Stimulated activated CD8-positive, alpha-beta memory T cell treated with anti-CD3 and anti-CD28 coated beads, Interleukin-7, amount 100 ng/mL, for 24 hours (primary cell): ENCODE results near the gene DNAL1.
"Not testable (repeated sequence)": the region's sequence is repeated elsewhere in the genome, so short reads cannot be mapped to it uniquely, and the experiment has no call there.

Experiments
- DNase-seq: peaks from one replicate; pipeline ENCODE4 v3.0.0-alpha.2; 2020; ENCODE audit warnings: low read depth

Gene DNAL1, protein sequence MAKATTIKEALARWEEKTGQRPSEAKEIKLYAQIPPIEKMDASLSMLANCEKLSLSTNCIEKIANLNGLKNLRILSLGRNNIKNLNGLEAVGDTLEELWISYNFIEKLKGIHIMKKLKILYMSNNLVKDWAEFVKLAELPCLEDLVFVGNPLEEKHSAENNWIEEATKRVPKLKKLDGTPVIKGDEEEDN

DNA sequence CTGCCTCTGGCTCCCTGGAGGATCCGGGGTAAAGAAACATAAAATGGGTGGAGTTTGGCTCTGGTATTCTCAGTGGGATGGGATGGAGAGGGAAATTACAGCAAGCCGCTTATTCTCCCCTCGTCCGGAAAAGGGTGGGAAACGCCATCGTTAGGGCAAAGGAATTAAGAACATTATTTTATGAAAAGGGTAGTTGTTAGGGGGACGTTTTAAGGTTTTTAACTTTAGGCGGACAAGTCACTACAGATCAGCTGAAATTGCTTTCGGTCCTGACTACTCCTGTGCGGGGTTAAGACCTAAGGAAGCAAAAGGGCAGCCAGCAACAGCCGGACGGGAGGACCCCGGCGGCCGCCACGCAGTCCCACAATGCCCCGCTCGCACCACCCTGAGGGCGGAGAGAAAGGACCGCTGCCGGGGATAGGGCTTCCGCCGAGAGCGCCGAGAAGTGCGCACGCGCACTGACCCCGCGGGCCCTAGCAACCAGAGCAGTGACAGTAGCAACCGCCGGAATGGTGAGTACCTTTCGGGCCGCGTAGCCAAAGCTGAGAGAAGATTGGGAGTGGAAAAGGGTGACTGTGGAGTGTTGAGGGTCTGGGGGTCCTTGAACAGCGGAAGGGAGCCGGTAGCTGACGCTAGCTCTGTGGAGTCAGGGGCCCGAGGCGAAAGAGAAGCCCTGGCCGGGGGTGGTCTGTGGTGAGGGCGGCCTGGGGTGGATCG lies at the start of gene DNAL1:
Gene DNAL1 (plus strand): TSS at position 456 of the 717 bp plus-strand sequence. CDS start 54 bp downstream, at position 510.
- peak; percentile 73 for DNase-seq

DNA sequence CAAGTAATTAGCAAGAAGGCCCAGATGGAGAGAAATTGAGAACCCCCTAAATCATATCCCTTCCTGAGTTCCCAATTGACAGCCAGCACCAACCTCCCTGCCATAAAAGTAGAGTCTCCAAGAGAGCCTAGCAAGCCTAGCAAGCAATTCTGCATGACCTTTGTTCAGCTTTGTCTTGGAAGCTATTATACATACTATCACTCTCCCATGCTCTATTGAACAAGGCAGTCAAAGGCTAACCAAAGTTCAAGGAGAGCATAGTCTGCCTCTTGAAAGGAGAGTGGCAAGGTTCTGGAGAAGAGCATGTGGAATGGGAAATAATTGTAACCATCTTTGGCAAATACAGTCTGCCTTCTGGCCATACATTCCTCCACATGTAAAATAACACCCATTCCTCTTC lies 45.3 kb upstream of the DNAL1 start:
- DNase-seq: no peak

DNA sequence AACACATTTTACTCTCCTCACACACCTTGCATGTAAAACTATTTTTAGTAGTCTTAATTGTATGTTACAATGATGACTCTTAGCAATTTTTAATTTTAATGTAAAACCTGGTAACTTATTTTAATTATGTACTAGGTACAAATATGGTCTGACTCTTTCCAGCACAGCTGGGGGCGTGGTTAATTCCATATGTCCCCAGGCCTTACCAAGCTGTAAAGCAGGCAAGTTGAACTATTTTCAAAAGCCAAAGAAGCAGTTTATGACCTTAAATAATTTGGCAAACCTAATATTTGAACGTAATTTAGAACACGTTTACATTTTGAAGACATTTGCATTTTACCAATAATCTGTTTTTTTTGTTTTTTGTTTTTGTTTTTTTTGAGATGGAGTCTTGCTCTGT lies 41.8 kb upstream of the DNAL1 start:
- no peak for DNase-seq

DNA sequence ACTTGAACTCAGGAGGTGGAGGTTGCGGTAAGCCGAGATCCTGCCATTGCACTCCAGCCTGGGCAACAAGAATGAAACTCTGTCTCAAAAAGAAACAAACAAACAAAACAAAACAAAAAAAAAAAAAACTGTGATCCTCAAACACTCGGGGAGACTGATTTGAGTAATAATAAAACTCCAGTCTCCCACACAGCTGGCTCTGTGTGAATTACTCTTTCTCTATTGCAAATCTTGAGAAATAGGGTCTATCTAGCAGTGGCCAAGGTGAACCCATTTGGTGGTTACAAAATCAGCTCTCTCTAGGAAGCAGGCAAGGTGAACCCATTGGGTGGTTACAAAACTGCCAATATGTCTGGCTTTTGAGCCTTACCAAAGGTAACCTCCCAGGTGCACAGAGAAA lies 38.5 kb upstream of the DNAL1 start:
- DNase-seq: no peak

DNA sequence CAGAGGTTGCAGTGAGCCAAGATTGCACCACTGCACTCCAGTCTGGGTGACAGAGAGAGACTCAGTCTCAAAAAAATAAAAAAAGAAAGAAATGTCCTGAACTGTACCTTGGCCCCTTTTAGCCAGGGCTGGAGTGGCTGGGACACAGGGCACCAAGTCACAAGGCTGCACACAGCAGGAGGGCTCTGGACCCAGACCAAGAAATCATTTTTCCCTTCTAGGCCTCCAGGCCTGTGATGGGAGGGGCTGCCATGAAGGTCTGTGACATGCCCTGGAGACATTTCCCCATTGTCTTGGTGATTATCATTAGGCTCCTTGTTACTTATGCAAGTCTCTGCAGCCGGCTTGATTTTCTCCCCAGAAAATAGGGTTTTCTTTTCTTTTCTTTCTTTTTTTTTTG lies 37.5 kb upstream of the DNAL1 start:
- no peak for DNase-seq

DNA sequence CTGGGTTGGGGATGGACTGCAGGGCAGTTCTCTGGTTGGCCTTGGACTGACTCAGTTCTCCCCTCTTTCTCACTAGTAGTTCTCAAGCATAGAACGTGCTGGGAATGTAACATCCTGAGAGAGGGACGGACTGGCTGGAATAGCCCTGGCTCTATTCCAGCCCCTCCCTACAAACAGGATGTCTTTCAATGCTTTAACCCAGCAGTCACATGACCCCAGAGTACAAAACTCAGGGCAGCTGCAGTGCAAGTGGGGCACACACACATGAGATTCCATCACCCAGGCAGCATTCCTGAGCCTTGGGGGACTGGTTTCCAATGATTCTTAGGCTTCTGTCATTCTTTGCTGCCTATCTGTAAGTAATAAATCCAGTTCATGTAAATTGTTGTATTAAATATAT lies 34.1 kb upstream of the DNAL1 start:
- DNase-seq: no peak

DNA sequence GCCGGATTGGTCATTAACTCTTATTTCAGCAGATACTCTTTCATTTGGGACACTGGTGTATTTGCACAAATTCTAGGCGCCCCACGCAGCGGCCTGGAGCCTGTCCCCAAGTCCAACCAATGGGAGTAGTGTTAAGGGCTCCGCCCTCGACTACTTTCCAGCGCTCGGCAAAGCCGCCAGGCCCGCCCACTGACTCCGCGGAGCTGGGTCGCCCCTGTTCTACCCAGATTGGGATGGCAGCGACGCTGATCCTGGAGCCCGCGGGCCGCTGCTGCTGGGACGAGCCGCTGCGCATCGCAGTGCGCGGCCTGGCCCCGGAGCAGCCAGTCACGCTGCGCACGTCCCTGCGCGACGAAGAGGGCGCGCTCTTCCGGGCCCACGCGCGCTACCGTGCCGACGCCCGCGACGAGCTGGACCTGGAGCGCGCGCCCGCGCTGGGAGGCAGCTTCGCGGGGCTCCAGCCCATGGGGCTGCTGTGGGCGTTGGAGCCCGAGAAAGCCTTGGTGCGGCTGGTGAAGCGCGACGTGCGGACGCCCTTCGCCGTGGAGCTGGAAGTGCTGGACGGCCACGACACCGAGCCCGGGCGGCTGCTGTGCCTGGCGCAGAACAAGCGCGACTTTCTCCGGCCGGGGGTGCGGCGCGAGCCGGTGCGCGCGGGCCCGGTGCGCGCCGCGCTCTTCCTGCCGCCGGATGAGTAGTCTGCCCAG lies 32.3 kb upstream of the DNAL1 start, which contains the start of gene ACOT6:
Gene ACOT6 (plus strand): TSS at position 179 of the 707 bp plus-strand sequence. CDS start 55 bp downstream, at position 234.
- peak; percentile 30 for DNase-seq

DNA sequence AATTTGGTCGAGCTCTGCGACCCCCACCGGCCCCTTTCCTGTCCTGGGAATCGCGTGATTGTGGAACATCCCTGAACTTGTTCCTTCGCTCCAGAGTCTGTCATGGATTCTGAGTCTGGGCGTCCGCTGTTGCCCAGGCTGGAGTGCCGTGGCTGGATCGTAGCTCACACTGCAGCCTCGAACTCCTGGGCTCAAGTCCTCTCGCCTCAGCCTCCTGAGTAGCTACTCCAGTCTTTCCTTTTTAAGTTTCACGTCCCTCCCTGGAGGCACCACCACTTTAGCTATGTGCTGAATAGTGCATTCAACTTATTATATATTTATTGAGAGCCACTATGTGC lies 31.8 kb upstream of the DNAL1 start:
- DNase-seq: no peak

DNA sequence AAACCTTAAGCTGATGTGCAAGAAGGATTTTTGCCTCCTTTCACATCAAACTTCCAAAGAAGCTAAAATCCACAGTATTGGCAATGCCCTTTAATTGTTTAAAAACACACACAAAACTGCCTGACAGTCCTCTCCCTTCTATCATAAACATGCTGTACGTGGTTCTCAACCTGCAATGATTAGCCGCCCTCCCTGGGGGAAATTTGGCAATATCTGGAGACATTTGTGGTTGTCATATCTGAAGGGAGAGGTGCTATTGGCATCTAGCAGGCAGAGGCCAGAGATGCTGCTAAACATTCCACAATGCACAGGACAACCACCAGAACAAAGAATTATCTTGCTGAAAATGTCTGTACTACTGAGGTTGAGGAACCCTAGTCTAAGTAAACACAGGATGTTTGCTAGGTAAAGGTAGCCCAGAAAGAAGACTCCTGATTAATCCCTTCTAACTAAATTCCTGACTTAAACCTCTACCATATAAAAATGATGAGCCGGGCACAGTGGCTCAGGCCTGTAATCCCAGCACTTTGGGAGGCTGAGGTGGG lies 31.3 kb upstream of the DNAL1 start:
- no peak for DNase-seq

DNA sequence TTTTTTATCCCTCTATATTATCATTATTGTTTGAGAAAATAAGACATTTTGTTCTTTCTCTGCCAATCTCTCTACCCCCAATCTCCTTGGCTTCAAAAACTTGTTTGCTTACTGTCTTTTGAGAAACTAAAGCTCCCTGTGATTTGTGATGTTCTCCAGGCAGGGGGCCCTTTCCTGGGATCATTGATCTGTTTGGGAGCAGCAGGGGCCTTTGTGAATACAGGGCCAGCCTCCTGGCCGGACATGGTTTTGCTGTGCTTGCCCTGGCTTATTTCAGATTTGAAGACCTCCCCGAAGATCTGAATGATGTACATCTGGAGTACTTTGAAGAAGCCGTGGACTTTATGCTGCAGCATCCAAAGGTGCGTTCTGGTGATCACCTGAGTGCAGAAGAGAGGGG lies 28.0 kb upstream of the DNAL1 start:
- DNase-seq: no peak

DNA sequence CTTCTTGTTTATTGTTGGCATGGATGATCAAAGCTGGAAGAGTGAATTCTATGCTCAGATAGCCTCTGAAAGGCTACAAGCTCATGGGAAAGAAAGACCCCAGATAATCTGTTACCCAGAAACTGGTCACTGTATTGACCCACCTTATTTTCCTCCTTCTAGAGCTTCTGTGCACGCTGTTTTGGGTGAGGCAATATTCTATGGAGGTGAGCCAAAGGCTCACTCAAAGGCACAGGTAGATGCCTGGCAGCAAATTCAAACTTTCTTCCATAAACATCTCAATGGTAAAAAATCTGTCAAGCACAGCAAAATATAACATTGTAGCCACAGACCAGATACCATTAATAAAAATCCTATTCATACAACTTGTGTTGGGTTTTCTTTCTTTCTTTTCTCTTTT lies 25.3 kb upstream of the DNAL1 start:
- no peak for DNase-seq

DNA sequence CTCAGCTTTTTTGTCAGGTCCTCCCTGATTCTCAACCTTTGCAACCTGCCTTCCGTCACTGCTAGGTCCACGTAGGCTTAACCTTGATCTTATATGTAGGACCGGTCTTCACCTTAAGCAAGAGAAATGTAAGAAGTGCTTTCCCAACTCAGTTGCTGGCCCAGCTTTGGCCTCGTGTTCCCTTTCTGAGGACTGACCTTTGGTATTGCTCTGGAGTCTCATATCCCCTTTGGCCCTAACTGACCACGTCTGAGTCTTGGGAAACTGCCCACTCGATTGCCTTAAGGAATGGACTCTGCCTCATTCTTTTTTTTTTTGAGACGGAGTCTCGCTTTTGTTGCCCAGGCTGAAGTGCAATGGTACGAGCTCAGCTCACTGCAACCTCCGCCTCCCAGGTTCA lies 24.5 kb upstream of the DNAL1 start:
- DNase-seq: no peak

DNA sequence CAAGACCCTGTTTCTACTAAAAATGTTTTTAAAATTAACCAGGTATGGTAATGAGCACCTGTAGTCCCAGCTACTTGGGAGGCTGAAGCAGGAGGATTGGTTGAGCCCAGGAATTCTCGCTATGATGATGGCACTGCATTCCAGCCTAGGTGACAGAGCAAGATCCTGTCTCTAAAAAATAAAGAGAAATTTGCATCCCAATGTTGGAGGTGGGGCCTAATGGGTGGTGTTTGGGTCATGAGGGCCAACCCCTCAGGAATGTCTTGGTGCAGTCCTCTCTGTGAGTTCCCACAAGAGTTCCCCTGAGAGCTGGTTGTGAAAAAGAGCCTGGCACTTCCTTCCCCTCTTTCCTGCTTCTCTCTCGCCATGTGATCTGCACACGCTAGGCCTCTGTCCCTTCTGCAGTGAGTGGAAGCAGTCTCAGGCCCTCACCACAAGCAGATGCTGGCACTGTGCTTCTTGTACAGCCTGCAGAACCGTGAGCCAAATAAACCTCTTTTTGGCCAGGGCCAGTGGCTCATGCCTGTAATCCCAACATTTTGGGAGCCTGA lies 21.2 kb upstream of the DNAL1 start:
- DNase-seq: no peak

DNA sequence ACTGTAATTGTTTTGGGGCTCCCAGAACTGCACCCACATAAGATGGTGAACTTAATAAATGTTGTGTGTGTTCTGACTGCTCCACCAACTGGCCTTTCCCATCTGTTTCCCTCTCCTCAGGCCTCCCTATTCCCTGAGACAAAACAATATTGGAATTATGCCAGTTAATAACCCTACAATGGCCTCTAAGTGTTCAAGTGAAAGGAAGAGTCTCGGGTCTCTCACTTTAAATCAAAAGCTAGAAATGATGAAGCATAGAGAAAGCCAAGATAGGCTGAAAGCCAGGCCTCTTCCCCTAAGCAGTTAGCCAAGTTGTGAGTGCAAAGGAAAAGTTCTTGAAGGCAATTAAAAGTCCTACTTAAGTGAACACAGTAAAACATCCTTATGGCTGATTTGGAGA lies 19.1 kb upstream of the DNAL1 start:
- DNase-seq: no peak

DNA sequence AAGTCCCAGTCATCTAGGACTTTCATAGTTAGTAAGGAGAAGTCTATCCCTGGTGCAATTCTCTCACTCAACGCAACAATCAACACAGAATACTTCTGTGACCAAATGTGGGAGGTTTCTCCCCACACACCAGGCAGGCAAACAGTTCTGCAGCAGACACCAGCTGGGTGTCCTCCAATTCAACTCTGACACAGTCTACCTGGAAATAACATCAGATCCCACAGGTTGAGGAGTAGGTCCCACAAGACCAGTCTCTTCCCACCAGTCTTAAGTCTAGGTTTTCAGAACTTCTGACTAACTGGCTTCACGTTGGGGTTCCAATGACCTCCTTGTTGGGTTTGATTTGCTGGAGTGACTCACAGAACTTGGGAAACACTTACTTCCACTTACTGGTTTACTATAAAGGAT lies 17.6 kb upstream of the DNAL1 start:
- DNase-seq: no peak

DNA sequence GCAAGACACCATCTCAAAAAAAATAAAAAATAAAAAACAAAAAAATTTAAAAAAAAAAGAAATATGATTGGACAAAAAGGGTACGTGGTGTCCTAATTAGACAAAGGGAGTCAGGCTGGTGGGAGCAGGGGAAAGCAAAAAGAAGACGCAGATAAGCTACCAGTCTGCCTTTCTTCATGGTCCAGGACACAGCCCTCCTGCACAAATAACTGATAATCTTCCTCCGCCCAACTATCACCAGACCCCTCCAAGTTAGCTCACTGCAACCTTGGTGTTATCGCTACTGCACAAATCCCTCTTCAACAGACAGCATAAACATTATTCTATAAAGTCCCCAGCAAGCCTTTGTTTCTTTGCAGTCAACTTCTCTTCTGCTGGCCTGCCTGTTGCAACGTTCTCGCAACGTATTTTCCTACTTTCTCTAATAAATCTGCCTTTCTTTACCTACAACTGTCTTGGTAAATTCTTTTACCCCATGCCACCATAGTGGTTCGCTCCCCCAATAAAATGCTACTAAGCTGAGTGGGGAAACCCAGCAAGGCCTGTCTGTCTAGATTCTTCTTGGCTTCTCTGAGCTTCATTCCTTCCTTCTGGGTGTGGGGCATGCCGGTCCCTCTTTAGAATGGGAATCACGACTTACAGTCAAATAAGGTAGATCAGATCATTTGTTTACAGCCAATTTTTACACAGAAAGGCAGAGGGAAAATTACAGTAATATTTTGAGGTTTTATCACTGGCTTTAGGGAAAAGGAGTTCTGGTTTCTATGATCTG lies 14.6 kb upstream of the DNAL1 start:
- DNase-seq: no peak

DNA sequence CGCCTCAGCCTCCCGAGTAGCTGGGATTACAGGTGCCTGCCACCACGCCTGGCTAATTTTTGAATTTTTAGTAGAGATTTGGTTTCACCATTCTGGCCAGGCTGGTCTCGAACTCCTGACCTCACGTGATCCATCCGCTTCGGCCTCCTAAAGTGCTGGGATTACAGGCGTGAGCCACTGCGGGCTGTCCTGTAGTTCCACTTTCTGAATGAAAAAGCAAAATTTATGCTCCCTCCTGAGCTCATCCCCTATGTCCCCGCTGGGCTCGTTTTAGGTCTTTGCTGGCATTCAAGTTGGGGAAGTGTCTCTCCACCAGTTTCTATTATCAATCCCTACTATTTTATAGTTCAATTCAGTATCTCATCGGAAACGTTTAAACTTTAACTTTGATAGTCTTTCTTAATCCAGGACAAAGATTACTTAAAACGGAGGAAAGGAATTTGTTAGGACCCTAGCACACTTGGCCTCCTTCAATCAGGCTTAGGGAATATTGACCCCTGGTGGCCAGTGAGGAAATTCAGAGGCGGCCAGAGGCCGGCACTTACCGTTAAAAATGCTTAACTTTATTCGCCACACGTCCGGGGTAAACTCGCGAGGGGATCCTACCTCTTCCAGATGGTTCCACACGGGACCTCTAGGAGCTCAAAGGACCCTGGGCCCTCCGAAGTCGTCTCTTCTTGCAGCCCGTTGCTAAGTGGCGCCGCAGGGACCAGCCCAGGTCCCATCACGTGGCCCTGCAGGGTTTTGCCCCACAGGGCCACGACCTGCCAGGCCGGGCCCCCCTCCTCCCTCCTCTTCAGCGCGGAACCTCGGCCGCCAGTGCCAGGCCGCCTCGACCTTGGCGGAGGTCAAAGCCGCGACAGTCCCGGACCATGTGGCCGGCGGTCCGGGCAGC lies 11.4 kb upstream of the DNAL1 start:
- peak; percentile 17 for DNase-seq

DNA sequence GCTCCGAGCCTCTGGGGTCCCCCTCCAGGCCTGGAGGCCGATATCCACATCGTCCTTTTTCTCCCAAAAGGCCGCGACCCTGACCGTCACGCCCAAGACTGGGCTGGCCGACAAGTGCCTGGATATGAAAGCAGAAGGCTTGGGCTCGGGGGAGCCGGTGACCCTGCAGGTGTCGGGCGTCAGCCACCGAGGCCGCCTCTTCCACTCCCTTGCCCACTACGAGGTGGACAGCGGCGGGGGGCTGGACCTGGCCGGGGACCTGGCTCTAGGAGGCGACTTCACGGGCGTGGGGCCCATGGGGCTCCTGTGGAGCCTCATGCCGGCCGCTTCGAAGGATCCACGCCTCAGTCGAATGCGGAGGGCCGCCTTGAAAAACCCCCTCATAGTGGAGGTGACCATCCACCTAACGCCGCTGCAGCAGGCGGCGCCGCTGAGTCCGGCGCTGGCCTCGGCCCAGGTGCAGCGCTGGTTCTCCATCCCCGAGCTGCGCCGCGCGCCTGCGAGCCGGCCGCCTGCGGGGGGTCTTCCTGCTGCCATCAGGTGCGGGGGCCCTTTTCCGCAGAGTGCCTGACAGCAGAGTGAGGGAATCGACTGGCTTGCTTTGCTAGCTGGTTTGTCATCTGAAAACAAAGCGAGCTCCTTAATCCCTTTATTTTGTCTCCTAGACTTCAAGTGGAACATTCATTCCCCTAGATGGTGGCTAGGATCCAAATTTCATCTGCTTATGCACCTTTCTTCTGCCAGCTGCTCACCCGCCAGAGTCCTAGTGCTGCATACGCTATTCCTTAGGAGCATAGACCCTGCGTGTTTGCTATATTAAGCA lies 10.6 kb upstream of the DNAL1 start:
- DNase-seq: no peak

DNA sequence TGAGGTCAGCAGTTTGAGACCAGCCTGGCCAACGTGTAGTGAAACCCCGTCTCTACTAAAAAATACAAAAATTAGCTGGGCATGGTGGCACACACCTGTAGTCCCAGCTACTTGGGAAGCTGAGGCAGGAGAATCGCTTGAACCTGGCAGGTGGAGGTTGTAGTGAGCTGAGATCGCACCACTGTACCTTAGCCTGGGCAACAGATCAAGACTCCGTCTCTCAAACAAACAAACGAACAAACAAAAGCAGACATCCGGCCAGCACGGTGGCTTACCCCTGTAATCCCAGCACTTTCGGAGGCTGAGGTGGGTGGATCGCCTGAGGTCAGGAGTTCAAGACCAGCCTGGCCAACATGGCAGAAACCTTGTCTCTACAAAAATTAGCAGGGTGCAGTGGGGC lies 8.4 kb upstream of the DNAL1 start:
- DNase-seq: not testable (repeated sequence)

DNA sequence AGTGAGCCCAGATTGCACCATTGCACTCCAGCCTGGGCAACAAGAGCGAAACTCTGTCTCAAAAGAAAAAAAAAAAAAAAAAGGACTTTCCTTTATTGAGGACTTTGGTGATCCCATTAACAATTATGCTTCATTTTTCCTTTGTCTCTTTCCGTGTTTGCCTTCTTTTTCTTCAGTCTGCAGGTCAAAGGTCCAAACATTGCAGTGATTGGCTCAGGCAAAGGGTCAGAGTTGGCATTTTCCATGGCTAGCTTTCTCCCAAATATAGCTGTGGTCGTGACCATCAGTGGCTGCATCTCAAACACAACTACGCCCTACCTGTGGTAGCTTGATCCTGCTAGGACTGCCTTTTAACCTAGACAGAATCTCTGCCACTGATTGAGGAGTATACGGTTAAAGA lies 7.0 kb upstream of the DNAL1 start:
- no peak for DNase-seq
